Effector memory CD4-positive, alpha-beta T cell (primary cell): ENCODE data around the gene MIPEP.

Experiments
- DNase-seq, 3 donors: peaks; one replicate each; pipeline ENCODE4 v3.0.0-alpha.2; 2020
- H3K27ac ChIP-seq: 2 replicates; pipeline ENCODE4 v1.7.0; 2013; ENCODE audit warnings: mild to moderate bottlenecking, low read length, moderate library complexity; ENCODE audit not compliant: insufficient read depth, poor library complexity, severe bottlenecking
- H3K27me3 ChIP-seq: replicated peaks from 2 replicates; pipeline ENCODE4 v1.7.0; 2013; ENCODE audit warnings: mild to moderate bottlenecking, low read length; ENCODE audit not compliant: insufficient read depth, control insufficient read depth, poor library complexity, severe bottlenecking
- H3K36me3 ChIP-seq: 2 replicates; pipeline ENCODE4 v1.7.0; 2013; ENCODE audit warnings: mild to moderate bottlenecking, low read length, moderate library complexity; ENCODE audit not compliant: control insufficient read depth, insufficient read depth
- H3K4me1 ChIP-seq: 2 replicates; pipeline ENCODE4 v1.7.0; 2013; ENCODE audit warnings: low read length, mild to moderate bottlenecking; ENCODE audit not compliant: control insufficient read depth, insufficient read depth, poor library complexity, severe bottlenecking
- H3K4me3 ChIP-seq: 2 replicates; pipeline ENCODE4 v1.7.0; 2013; ENCODE audit warnings: low read length, low read depth, mild to moderate bottlenecking; ENCODE audit not compliant: insufficient read depth, poor library complexity, severe bottlenecking
- H3K9me3 ChIP-seq: 2 replicates; pipeline ENCODE4 v1.7.0; 2013; ENCODE audit warnings: mild to moderate bottlenecking, low read length, moderate library complexity; ENCODE audit not compliant: control insufficient read depth

Gene MIPEP

DNA sequence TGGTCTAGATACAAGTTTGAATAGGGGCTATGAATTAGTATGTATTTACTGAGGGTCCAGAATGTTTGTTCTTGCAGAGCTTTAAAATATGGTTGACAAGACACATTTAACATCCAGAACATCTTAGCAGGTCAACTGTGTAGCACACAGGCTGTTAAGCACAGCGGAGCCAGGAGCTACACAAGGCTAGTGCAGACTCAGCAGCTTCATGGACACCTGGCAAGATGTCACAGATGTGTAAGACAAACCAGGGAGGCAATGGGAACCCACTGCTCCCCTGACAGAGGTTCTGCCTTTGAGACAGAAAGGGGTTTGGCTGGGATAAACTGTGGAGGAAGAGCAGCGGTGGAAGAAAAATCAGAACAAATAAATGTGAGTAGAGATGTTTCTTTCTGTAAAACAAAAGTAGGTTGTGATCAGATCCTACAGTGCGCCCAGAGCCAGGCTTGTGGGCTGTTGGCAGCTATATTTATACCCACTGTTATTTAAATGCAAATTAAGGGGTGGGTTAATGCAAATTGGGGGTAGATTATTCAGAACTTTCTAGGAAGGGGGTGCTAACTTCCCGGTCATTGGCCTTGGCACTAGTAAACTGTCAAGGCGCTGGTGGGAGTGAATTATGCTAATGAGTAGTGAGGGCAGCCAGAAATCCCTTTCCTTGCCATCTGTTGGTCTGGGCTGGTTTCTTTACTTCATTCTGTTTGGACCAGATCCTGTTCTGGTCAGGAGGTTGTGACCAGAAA is 33.0 kb downstream of the MIPEP start:
- no peaks in the 10 kb centered on the region for H3K9me3 ChIP-seq
- H3K4me3 ChIP-seq, result no peak overlapping the region
- H3K27ac ChIP-seq, result no peak overlapping the region
- no peaks in the 10 kb centered on the region for H3K27me3 ChIP-seq
- no peaks in the 10 kb centered on the region for H3K4me1 ChIP-seq
- DNase-seq, result no peak
- no peaks in the 10 kb centered on the region for H3K36me3 ChIP-seq

DNA sequence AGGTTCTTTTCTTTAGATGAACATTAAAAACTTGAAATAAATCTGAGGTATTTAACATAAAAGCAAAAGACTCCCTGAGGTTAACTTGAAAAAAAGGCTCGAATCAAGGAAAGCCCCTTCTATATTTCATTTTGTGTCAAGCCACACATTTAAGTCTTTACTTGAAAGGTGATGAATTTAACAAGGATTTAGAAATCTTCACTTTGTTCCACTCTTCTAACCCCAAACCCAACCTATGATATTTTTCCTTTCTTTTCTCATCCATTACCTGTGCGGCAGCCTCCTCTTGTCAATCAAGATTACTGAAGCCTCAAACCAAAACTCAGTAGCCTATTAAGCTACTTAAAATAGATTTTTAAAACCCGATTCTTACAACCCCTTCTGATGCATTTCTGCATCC is 33.8 kb downstream of the MIPEP start:
- DNase-seq, result no peak
- H3K27me3 ChIP-seq, result no peaks in the 10 kb centered on the region
- no peak overlapping the region for H3K4me3 ChIP-seq
- no peaks in the 10 kb centered on the region for H3K4me1 ChIP-seq
- H3K9me3 ChIP-seq, result no peaks in the 10 kb centered on the region
- H3K36me3 ChIP-seq, result no peaks in the 10 kb centered on the region
- no peak overlapping the region for H3K27ac ChIP-seq

DNA sequence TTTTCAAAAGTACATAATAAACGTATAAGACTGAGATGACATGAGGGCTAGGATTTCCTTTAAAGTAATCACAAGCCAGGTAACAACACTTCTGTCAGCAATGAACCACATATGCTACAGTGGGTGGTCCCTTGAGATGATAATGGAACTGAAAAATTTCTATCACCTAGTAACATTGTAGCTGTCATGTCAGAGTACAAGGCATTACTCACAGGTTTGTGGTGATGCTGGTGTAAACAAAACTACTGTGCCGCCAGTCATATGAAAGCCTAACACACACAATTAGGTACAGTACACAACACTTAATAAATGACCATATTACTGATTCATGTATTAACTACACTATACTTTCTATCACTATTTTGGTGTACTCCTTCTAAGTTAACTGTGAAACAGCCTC is 36.8 kb downstream of the MIPEP start:
- no peaks in the 10 kb centered on the region for H3K9me3 ChIP-seq
- no peaks in the 10 kb centered on the region for H3K4me1 ChIP-seq
- H3K36me3 ChIP-seq, result no peaks in the 10 kb centered on the region
- H3K4me3 ChIP-seq, result no peak overlapping the region
- H3K27ac ChIP-seq, result no peak overlapping the region
- no peaks in the 10 kb centered on the region for H3K27me3 ChIP-seq
- no peak for DNase-seq

DNA sequence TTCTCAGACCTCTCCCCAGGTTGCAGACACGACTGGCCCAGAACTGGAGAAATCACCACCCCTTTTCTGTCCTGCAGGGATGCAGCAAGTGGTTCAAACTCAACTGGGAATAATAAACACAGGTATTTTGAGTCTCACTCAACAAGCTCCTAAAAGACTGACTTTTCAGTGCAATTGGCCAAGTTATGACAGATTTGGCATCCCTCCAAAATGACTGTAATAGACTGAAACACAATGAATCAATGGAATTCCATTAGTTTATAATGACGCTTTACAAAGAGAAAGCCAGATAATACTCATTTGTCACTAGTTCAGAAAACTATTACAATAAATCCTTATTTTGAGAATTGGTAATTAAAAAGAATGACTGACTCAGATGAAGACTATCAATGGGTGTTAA is 38.1 kb downstream of the MIPEP start:
- Histone ChIP-seq H3K36me3 (no peaks in the 10 kb centered on the region), H3K9me3 (no peaks in the 10 kb centered on the region), H3K4me1 (no peaks in the 10 kb centered on the region), H3K27ac (no peak overlapping the region), H3K4me3 (no peak overlapping the region), H3K27me3 (no peaks in the 10 kb centered on the region)
- DNase-seq, result no peak

DNA sequence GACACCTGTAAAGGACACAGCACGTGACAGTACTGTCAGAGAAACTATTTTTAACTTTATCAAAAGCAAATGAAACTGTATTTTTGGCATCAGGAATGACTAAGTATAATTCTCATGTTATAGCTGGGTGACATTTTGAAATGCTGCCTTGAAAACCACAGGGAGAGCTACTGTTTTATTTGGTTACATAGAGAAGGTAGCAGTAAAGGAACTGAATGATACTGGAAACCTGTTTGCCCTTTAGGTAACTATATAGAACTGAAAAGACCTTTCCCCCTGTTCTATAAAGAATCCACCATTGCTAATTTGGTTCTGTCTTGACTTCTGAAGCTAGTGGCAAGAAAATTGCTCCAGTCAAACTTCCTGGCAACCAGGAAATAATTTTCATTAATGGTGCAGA is 39.1 kb downstream of the MIPEP start:
- no peaks in the 10 kb centered on the region for H3K36me3 ChIP-seq
- no peaks in the 10 kb centered on the region for H3K9me3 ChIP-seq
- H3K4me1 ChIP-seq, result no peaks in the 10 kb centered on the region
- no peak overlapping the region for H3K4me3 ChIP-seq
- DNase-seq, result no peak
- no peak overlapping the region for H3K27ac ChIP-seq
- H3K27me3 ChIP-seq, result no peaks in the 10 kb centered on the region

GRCh38 chr13:23849670-23850069 is 39.5 kb downstream of the MIPEP start:
- no peaks in the 10 kb centered on the region for H3K27me3 ChIP-seq
- H3K9me3 ChIP-seq, result no peaks in the 10 kb centered on the region
- no peak overlapping the region for H3K27ac ChIP-seq
- no peak overlapping the region for H3K4me3 ChIP-seq
- H3K36me3 ChIP-seq, result no peaks in the 10 kb centered on the region
- DNase-seq, result no peak
- H3K4me1 ChIP-seq, result no peaks in the 10 kb centered on the region

- H3K27ac ChIP-seq, result no peak overlapping the region
- H3K9me3 ChIP-seq, result no peaks in the 10 kb centered on the region
- no peaks in the 10 kb centered on the region for H3K4me1 ChIP-seq
- DNase-seq, result no peak
- H3K27me3 ChIP-seq, result no peaks in the 10 kb centered on the region
- H3K4me3 ChIP-seq, result no peak overlapping the region
- H3K36me3 ChIP-seq, result no peaks in the 10 kb centered on the region
Observed at GRCh38 chr13:23848646-23849141, 40.5 kb downstream of the MIPEP start.

DNA sequence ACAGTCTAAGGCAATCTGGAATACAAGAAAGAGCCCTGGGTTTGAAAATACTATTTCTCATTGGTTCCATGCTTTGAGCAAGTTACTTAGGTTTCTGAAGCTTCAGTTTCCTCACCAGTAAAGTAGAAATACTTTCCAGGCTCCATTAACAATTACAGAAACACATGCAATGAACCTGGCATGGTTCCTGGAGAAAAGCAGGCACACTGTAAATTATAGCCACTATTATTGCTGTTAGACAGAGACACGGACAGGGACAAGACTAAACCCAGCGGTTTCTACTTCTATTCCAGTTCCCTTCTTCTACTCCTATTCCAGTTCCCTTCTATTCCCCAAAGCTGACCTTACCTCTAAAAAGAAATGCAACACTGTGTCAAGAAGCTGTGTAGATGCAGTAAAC is 41.2 kb downstream of the MIPEP start:
- Histone ChIP-seq H3K36me3 (no peaks in the 10 kb centered on the region), H3K27ac (no peak overlapping the region), H3K4me1 (no peaks in the 10 kb centered on the region), H3K4me3 (no peak overlapping the region), H3K27me3 (no peaks in the 10 kb centered on the region), H3K9me3 (no peaks in the 10 kb centered on the region)
- no peak for DNase-seq

DNA sequence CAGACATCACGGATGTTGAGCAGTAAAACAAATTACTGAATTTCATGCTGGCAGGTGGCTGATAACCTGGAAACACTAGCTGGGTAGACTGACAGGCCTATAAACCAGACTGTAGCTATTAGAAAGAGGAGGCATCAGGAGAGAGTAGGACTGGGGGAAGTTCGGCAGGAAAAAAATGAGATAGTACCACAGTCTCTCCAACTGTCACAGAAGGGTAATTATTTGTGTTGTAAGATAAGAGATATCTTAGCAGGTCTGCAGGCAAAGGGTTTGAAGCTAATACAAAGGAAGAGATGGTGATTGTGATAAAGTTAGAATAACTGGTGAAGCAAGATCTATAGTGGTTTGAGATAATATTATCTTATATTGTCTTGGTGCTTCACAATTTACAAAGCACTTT is 41.7 kb downstream of the MIPEP start:
- H3K4me3 ChIP-seq, result no peak overlapping the region
- H3K4me1 ChIP-seq, result no peaks in the 10 kb centered on the region
- DNase-seq, result no peak
- no peaks in the 10 kb centered on the region for H3K9me3 ChIP-seq
- no peaks in the 10 kb centered on the region for H3K36me3 ChIP-seq
- no peaks in the 10 kb centered on the region for H3K27me3 ChIP-seq
- no peak overlapping the region for H3K27ac ChIP-seq

DNA sequence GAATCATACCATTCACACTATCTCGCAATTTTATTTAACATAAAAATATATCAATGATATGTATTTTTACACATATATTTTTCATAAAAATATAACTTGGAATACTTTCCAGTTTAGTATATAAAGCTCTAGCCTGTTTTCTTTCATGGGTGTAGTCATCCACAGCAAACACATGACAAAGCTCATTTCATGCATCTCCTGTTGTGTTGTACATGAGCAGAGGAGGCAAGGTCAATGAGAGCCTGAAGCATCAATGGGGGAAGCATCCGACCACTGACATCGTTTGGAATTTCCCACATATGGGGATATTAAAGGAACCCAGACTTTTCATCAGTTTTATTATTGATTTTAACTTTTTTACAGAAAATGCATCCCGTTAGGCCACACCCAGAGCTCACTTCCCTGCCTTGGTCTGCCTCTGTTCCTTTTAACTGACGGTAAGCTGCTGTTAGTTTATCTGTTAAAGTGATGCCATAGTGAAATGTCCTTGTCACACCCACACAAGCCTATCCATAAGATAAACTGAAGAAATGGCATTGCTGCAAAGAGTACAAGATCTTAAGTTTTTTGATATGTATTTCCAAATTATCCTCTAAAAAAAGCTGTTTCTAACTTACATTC is 44.0 kb downstream of the MIPEP start:
- H3K36me3 ChIP-seq, result no peaks in the 10 kb centered on the region
- no peak overlapping the region for H3K4me3 ChIP-seq
- no peak overlapping the region for H3K27ac ChIP-seq
- no peaks in the 10 kb centered on the region for H3K9me3 ChIP-seq
- no peaks in the 10 kb centered on the region for H3K4me1 ChIP-seq
- no peak for DNase-seq
- H3K27me3 ChIP-seq, result no peaks in the 10 kb centered on the region
